ENCODE data around the gene IL2RG.
A peak's percentile ranks its signal among the peaks of the same experiment; 100 is the strongest.

Gene IL2RG
- 22.8 to 33.1 (median 31.9) reads per million in 4 experiments for total RNA-seq

GRCh38 chrX:71111141-71111843 lies at the start of gene IL2RG:
Gene IL2RG, minus strand, starts transcription at chrX:71111577. Its CDS starts 38 bp downstream, at chrX:71111539.
- peak; percentile 66 for DNase-seq

- no peak for DNase-seq
These were observed 49.1 kb upstream of the IL2RG start for GRCh38 chrX:71160475-71160874.

GRCh38 chrX:71159335-71159734 lies 48.0 kb upstream of the IL2RG start:
- DNase-seq: no peak

GRCh38 chrX:71158603-71159002 lies 47.2 kb upstream of the IL2RG start:
- DNase-seq: no peak

- no peak for DNase-seq
These were observed 43.3 kb upstream of the IL2RG start for GRCh38 chrX:71154641-71155040.

- no peak for DNase-seq
These were observed 42.8 kb upstream of the IL2RG start for GRCh38 chrX:71154196-71154595.

- DNase-seq: no peak
These were observed 40.0 kb upstream of the IL2RG start for GRCh38 chrX:71151366-71151765.

- no peak for DNase-seq
These were observed 36.9 kb upstream of the IL2RG start for GRCh38 chrX:71148278-71148663.

GRCh38 chrX:71147496-71148277 lies 36.3 kb upstream of the IL2RG start:
- no peak for DNase-seq

GRCh38 chrX:71144651-71145050 lies 33.3 kb upstream of the IL2RG start, which contains the start of gene NLGN3:
Gene NLGN3, plus strand, starts transcription at chrX:71144841. Its CDS starts 2,909 bp downstream, at chrX:71147750.
- DNase-seq: no peak

- no peak for DNase-seq
These were observed 32.1 kb upstream of the IL2RG start for GRCh38 chrX:71143508-71143907.

- no peak for DNase-seq
These were observed 29.1 kb upstream of the IL2RG start for GRCh38 chrX:71140440-71140839.

GRCh38 chrX:71131510-71131909 lies 20.1 kb upstream of the IL2RG start:
- no peak for DNase-seq

- peak; percentile 61 for DNase-seq
These were observed 17.8 kb upstream of the IL2RG start for GRCh38 chrX:71128915-71129765.

GRCh38 chrX:71128166-71128833 lies 16.9 kb upstream of the IL2RG start:
- no peak for DNase-seq

- no peak for DNase-seq
These were observed 7.7 kb upstream of the IL2RG start for GRCh38 chrX:71118985-71119535.

GRCh38 chrX:71118032-71118984 lies 6.9 kb upstream of the IL2RG start, which contains the start of gene MED12:
Gene MED12, plus strand, starts transcription at chrX:71118596. Its CDS starts 159 bp downstream, at chrX:71118755.
- DNase-seq: peak; percentile 75

GRCh38 chrX:71117358-71117757 lies 6.0 kb upstream of the IL2RG start:
- DNase-seq: no peak

GRCh38 chrX:71111921-71112431 lies 599 bp upstream of the IL2RG start:
- peak; percentile 13 for DNase-seq

GRCh38 chrX:71109051-71109450 lies 2.3 kb downstream of the IL2RG start:
- no peak for DNase-seq
